Uterus (tissue), 2 donors: ENCODE data around the gene SFTPB.

ENCODE experiments used
- CTCF ChIP-seq, 4 experiments: fragments of 200-600 bp in 2 of 4; fragments of 450-650 bp in 2 of 4; sonication (generic) in 2 of 4; IDR thresholded peaks; one replicate each; pipeline ENCODE4 v1.5.1; 2016 to 2019; ENCODE audit warnings: antibody characterized with exemption in 4 of 4, mild to moderate bottlenecking in 2 of 4, moderate library complexity in 1 of 4
- POLR2A ChIP-seq, 2 donors: fragments of 450-650 bp; IDR thresholded peaks; one replicate each; pipeline ENCODE4 v1.6.1; 2016; ENCODE audit warnings: antibody characterized with exemption in 2 of 2, mild to moderate bottlenecking in 1 of 2, moderate library complexity in 1 of 2

GRCh38 chr2:85667561-85668008 lies 414 bp downstream of the SFTPB start:
- TF ChIP-seq CTCF (IDR thresholded peaks at IDR 0.05) = no peak
- TF ChIP-seq POLR2A (IDR thresholded peaks at IDR 0.05) = no peak
